GOT3 (cell line): ENCODE measurements around the gene POLD3.

ENCODE experiments used
- DNase-seq: peaks from one replicate; lab custom pipeline; 2025; ENCODE audit warnings: mixed read lengths; lab: John Stamatoyannopoulos, UW

POLD3 gene

GRCh38 chr11:74691755-74692154 is 99.4 kb downstream of the POLD3 start:
- no peak for DNase-seq
